EH (cell line): Measurements from ENCODE around the gene XYLT1.

Experiments
- DNase-seq: peaks from one replicate; pipeline ENCODE4 v3.0.0-alpha.2; 2015; ENCODE audit warnings: low read depth

Gene XYLT1

DNA sequence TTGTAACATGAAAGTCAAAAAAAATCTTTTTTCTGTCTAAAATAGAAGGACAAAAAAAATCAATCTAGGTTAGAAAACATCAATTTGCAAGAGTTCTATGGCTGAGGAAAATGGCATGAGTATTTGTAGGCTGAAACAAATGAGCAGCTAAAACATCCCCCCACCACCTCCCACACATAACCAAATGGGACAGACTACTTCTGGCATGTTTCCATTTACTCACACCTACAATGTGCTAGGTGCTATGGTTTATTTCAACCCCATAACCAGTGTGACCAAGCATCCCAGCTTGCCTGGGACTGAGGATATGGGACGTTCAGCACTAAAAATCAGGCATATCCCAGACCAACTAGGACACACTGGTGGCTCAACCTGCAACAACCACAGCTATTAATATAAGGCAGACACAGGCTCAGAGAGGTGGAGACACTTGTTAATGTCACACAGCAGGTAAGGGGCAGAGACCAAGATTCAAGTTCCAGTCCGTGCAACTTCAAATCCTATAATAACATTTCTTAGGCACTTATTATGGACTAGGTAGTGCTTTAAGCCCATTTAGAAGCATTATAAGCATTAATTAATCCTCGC lies 96.0 kb downstream of the XYLT1 start:
- DNase-seq = no peak

DNA sequence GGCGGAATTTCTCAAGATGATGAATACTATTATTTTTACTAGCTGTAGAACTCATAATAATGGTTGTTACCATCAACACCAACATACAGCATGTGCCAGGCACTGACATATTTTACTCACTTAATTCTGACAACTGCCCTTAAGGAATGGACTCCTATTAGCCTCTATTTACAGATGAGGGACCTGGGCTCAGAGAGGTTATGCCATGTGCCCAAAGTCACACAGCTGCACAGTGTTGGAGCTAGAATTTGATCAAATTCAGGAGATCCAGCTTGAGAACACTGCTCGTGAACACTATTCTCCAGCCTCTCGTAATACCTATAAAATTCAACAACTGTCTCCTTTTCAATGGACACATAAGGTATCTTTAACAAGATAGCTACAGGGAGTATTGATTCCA lies 97.2 kb downstream of the XYLT1 start:
- DNase-seq = no peak

DNA sequence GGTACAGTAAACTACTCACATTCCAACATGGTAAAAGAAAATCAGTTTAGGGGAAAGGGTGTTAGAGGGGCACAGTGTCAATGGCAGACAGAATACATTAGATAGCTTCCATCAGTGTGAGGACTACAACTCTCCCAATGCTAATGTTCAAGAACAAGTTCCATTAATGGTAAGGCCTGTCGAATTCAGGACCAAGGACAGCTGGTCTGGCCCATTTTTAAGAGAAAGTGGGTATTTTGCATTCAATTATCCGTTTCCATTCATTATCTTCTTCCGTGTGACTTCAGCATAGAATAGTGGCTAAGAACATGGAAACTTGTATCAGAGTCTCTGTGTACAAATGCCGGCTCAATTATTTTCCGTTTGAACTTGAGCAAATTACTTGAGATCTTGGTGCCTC lies 98.4 kb downstream of the XYLT1 start:
- DNase-seq = peak; percentile 40

DNA sequence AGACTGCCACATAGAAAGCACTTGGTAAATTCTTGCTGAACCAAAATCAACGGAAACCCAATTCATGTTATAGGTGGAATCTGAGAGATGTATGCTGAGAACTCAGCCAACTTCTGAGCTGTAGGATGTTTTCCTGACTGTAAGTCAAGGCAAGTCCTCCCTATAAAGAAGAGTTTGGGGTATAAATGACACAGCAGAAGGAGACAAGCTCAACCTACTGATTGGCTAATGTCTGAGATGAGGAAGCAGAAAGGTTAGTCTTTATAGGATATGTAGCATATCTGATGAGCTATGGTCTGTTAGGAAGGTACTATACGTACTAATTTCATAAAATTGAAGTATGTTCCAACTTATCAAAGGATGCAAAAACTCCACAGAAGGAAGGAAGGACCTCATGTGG lies 99.5 kb downstream of the XYLT1 start:
- DNase-seq = no peak

DNA sequence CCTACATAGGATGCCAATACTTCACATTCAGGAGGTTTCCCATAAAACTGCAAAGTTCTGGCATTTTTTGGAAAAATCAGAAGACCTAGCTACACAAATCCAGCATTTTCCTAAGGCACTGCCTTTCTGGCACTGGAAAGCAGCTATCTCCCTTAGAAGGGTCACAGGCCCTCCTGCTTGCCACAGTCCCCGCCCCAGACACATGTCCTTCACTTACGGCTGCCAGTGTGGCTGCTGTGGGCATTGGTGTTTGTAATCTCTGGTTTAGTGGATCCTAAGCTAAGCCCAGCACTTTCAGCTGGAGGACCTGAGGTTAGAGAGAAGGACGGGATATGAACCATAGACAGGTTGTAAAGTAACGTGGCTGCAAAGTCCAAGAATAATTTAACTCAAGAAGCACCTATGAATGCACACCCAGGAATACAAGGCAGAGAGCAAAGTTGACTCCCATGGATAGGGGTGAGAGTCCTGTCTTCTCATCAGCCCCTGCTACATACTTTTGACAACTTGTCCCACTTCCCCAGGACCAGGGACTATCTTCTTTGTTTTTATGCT lies 100.0 kb downstream of the XYLT1 start:
- DNase-seq = no peak

DNA sequence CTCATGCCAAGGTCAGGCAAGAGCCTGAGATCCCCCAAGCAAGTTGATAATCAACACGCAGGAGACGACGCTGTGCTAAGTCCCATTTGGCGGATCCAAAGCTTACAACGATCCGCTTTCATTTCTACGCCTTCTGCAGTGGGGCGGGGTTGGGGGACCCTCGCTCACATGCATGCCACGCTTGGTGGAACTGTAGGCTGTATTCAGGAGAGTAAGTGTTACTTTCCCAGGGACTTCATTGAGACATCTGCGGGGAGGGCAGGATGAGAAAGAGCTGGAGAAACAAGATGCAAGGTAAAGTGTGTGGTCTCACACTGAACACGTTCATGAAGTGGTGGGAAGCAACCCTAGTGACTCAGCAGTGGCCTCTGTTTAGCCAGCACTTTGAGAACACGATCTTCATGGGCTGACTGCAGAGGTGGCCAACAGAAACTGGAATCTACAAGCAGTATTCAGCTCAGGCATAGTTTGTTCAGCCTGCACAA lies 100.5 kb downstream of the XYLT1 start:
- peak; percentile 61 for DNase-seq

DNA sequence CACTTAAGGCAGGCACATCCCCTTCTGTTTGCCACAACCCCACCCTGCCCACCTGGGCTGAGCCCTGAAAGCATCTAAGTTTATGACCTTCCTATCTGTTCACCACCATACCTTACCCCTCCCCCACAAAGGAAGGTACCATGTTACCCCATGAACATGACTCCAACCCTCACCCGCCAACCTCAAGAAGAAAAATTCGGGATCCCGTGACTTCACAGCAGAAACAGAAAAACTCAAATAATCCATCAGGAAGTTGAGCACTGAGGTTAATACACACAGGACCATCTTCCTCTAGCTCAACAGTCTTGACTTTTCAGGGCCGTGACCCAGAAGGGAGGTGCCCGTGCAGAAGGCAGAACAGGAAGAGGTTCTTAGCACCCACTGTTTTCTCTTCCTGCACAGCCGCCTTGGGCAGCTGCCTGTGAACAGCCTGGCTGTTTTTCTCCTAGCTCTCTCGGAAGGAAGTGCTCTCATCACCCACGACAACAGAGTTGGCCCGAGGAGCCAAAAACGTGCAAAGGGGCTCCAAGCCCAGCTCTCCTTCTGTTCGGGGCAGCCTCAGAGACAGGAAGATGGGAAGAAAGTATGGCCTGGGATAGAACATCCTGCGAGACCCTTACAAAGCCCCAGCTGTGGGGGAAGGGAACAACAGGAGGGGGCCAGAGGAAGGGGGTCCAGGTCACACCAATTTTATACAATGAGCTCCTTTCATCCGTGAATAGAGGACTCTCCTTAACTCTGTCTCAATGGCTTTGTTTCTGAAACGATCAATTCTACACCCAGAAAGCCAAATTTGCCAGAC lies 101.1 kb downstream of the XYLT1 start:
- peak; percentile 10 for DNase-seq

DNA sequence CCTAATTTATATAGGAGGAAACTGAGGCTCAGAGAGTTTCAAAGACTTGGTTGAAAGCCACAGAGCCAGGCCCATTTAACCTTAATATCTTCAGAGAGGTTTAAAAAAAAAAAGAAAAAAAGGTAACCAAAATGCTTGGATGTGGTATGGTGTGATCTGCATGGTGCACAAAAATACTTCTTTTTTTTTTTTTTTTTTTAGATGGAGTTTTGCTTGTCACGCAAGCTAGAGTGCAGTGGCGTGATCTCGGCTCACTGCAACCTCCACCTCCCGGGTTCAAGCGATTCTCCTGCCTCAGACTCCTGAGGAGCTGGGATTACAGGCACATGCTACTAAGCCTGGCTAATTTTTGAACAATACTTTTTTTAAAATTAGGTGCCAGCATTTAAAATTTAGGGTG lies 101.8 kb downstream of the XYLT1 start:
- DNase-seq = no peak

DNA sequence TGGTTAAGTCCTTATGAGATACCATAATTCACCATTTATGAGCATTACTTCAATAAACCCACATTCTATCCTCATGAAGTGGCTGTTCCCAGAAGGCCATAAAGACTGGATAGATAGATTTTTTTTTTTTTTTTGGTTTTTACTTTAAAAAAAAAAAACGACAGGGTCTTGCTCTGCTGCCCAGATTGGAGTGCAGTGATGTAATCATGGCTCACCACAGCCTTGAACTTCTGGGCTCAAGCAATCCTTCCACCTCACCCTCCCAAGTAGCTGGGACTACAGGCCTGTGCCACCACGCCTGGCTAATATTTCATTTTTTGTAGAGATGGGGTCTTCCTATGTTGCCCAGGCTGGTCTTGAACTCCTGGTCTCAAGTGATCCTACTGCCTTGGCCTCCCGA lies 102.3 kb downstream of the XYLT1 start:
- peak; percentile 56 for DNase-seq

DNA sequence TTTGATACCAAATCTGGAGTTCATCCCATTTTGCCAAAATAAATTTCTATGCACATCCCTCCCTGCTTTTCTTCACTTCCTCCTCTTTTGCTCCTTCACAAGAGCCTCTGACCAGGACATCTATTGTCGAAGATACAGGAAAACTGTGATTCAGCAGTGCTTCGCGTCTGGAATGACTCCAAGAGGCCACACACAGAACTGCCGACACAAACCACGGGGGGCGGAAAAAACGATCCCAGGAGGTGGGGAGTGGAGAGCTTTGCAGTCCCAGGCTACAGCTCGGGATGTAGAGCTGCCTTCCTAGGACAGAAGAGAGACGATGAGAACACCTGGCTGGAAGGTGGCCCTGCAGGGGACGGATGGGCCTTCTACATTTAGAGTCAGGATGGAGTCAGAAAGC lies 102.8 kb downstream of the XYLT1 start:
- DNase-seq = peak; percentile 87

DNA sequence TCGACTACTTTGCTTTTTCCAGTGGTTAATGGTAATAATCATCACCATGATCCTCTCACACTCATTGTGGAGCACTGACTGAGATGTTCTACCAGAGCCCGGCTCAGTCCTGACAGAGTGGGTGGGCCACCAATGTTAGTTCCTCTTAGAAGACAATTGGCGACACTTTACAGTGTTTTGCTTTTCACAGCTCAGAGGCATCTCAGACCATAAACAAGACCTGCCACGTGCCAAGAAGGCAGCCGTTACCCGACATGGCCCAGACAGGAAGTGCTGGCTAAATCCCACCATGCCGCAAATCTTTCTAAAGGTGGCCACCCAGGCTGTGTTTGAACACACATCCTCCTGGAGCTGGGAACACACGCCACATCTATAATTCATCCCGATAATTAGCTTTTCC lies 103.7 kb downstream of the XYLT1 start:
- DNase-seq = no peak

DNA sequence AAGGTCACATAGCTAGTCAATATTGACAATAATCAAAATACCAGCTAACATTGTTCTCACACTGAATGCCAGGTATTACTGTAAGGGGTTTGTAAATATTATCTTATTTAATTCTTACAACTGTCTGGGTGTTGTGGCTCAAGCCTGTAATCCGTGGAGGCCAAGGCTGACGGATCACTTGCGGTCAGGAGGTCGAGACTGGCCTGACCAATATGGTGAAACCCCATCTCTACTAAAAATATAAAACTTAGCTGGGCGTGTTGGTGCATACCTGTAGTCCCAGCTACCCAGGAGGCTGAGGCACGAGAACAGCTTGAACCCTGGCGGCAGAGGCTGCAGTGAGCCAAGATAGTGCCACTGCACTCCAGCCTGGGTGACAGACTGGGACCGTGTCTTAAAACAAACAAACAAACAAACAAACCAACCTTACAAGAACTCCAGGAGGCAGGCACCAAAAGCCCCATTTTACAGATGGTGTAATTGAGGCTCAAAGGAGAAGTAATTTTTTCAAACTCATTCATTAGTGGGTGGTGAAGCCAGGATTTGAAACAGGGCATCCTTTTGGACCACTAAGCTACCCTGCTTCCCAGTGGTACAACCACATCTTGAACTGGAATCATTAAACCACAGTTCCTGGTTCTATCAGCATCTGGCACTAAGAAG lies 104.3 kb downstream of the XYLT1 start:
- DNase-seq = no peak

DNA sequence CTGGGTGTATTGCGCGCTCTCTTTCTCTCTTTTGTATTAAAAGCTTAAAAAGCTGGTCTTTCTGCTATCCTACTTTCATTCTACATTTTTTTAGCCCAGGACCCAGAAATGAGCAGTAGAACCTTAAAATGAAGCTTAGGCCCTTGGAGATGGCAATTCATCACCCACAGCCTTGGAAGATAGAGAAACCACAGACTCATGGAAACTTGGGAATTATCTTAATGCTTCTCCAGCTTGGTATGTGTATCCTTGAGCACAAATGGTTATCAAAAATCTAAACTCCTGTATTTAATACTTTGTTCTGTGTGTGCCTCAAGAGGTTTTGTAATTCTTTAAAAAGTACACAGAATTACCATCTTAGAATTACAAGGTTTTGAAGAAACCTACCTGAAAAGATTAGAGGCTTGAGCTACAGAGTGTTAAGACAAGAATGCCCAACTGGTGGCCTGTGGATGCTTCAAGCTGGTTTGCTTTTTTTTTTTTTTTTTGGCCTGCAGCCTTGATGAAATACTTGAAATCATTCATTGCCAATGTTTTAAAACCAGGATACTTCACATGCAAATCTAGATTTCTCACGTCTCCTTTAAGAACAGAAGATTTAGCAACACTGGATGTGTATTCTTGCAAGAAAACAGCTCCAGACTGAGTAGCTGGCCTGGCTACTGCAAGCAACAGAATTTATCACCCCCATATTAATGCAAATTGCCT lies 105.0 kb downstream of the XYLT1 start:
- DNase-seq = peak; percentile 76

DNA sequence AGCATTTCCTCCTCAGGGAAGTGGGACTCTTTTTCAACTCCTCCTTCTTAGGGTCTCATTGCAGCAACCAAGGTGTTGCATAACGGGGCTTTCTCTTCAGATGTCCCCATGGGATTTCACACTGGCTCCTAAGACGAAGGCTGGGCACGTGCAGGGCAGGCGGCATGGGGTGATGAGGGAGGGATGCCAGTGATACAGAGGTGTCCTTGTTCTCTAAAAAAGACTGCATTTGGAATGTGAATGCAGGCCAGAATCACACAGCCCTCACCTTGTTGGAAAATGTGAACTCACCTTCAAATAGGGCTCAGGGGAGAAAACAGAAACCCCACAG lies 105.6 kb downstream of the XYLT1 start:
- no peak for DNase-seq

DNA sequence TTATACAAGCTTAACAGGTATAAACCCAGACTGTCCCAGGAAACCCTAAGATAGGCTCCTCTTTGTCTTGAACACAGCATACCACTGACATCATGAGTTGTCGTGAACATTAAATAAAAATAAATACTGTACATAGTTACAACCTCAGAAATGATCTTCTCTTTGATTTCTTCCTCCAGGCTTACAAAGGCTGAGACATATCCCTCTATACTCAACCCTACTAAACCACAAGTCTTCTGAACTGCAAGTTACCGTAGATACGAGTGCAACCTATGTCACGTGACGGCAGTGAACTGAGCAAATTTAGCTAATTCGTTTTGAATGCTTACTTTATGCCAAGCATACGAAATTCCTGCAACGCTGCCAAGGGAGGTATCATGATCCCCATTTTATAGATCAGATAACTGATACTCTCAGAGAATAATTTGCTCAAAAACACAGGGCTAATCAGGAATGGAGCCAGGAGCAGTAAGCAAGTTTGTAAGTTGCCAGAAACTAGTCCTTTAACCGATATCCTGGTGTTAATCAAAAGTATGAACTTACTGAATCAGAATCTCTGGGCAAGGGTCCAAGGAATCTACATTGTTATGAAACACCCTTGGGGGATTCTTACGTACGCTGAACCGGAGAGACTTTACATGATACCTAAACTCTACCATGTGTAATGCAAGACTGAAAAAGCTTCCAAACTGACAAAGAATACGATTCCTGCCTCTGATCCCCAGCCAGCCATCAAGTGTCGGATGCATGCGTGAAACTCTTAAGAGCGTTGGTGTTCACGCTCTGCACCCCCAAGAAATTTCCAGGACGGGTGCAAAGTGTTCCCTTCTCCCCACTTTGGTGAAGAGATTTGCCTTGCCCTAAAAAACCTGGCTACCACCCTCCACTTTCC lies 106.2 kb downstream of the XYLT1 start:
- DNase-seq = peak; percentile 94

DNA sequence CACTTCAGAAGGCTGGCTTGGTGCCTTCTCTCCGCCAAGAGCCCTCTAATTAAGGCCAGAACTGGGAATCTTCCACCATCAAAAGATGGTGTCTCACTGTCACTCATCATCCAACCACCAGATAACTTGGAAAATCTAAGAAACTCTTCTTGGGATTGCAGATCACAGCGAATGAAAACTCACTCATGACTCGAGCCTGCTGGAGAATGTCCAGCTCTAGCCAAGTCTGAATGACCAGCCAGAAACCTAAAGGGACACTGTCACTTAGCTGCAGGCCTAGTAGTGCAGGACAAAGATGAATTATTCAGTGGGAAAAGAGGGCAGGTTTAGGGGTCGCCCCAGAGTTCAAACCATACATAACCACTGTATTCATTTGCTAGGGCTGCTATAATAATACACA lies 107.8 kb downstream of the XYLT1 start:
- DNase-seq = peak; percentile 53

DNA sequence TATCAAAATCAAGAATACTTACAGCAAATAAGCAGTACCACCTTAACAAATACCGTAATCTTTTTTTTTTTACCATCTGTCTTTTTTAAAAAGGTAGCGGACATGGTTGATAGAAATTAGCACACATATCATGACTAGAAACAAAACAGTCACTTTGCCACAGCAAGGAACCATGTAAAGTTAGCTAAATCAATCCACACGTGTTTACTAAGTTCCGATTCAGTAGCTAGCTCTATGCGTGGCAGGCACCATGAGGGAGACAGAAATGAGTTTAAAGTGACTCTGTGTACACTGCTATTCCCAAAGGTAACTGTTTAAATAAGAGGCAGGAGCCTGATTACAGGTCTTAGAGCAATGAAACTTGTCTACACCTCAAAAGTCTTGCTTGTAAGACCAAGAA lies 108.6 kb downstream of the XYLT1 start:
- DNase-seq = no peak

DNA sequence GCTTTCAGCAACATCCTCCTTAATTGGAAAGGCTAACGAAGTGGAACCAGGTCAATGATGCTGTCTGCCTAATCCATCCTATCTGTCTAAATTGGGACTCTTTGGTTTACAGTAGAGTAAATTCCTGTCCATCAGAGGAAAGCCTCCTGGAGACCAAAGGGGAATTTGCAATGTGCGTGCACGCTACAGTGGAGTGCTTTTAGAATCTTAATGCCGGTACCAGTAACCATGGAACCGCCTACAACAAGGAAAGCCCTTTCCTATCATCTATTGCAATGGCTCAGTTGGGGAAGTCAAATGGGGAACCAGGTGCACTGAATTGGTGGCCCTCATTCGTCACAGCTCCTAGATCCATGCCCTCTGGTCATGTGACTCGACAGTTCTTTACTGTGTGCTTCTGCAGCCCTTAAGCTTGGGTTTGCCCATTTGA lies 110.1 kb downstream of the XYLT1 start:
- no peak for DNase-seq

DNA sequence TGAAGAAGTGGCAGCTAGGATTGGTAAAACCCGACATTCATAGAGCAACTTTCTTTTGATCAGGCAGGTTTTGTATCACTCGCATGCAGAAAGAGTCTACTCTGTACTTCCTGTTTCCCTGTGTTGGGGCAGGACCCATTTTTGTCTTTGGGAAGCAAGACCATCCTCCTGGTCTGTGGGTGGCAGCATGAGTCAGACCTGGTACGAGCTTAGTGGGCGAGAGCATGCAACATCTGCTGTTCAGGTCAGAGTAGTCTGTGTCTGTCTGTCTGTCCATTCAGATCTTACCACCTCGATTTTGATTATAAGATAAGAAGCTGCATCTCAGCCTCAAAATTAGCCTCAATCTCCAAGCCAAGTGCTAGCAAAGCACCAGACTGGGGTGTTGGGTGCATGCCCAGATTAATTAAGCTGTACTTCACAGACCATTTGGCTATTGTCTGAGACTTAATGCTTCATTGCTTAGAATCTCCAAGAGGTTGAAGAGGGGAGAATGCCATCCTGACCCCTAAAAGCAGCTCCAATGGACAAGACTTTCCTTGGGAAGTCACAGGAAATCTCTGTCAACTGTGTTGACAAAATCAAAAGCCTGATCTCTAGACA lies 110.9 kb downstream of the XYLT1 start:
- DNase-seq = peak; percentile 80

DNA sequence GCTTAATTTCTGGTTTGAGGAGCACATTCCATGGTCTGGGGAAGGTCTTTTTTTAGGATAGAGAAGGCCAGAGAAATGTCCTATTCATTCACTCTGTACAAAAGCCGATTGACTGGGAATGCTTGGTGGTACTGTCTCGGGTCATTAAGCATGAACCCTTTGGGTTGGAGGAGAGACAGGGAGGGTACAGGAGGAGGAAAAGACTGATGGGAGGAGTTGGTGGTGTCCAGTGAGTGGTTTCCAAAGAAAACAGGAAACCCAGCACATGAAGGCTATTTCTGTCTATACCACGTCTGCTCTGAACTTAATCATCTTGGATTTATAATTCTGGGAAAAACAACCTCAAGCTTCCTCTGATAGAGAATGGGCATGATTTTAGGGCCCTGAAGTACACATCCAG lies 111.9 kb downstream of the XYLT1 start:
- DNase-seq = peak; percentile 75

DNA sequence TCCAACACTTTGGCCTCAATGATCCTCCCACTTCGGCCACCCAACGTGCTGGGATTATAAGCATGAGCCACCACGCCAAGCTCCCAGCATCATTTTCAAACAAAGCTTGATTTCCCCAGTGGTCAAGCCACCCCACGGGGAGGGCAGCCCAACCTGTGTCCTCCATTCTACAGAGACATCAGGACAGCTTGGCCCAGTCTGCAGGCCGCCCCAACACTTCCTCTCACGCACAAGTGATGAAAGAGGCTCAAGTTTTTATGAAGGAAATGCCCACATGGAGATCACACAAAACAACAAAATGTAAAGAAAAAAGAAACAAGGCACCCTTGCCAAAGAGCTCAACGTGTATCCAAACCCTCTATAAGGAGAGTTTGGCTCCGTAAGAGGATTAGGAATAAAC lies 112.4 kb downstream of the XYLT1 start:
- no peak for DNase-seq
